CD4-positive, alpha-beta T cell treated with Interferon alpha-2 for 1 hour (primary cell): ENCODE results near the gene DENND2C.

ENCODE experiments used
- DNase-seq, 2 donors: peaks; one replicate each; pipeline ENCODE4 v3.0.0-alpha.2; 2020 to 2022

The DENND2C gene, protein sequence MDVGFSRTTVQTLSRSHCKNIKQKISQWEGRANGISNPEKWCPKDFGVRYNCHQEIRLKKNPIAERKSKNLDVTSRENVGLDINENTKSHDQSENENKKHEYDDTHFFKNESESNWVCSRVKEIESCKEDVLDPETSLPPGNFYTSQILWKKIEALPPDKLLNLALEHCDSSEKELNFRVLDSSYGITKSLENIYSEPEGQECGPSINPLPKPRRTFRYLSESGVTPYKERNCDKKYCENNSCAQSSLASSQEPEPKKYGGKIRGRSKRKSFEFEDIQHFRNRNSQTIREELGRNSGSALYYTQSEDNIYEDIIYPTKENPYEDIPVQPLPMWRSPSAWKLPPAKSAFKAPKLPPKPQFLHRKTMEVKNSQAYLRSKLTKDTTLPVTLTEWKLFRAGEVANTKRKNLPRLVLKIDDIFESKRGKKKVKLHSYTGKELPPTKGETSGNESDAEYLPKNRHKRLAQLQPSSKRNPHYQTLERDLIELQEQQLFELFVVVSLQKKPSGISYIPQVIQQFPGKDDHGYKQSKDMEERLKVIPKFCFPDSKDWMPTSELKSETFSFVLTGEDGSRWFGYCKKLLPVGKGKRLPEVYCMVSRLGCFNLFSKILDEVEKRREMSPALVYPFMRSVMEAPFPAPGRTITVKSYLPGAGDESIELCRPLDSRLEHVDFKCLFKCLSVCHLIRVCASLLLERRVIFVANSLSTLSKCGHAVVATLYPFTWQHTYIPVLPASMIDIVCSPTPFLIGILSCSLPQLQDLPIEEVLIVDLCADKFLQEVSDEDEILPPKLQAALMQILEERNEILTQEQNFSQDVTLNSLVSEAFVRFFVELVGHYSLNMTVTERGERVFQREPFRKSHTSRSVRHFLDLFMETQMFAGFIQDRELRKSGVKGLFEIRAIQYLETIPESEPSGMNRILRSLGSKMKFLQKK

GRCh38 chr1:114669562-114670082 is at the start of gene DENND2C:
Gene DENND2C (minus strand): TSS chr1:114670049. CDS start chr1:114625984, 44,065 bp downstream.
- no peak for DNase-seq

DNA sequence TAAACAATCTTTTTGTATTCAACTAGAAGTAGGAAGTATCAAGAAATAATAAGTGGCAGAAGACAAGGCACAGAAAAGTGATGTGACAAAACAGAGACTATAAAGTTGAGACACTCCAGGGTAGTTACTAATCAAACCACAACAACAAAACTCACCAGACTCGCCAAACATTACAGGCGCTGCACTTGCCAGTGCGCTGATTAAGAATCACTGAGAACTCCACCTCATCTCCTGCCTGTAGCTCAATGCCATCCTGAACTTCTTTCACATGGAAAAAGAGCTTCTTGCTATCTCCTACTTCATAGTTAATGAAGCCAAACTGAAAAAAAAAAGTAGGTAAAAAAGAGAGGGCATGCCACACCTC is 49.6 kb upstream of the DENND2C start:
- DNase-seq: no peak

DNA sequence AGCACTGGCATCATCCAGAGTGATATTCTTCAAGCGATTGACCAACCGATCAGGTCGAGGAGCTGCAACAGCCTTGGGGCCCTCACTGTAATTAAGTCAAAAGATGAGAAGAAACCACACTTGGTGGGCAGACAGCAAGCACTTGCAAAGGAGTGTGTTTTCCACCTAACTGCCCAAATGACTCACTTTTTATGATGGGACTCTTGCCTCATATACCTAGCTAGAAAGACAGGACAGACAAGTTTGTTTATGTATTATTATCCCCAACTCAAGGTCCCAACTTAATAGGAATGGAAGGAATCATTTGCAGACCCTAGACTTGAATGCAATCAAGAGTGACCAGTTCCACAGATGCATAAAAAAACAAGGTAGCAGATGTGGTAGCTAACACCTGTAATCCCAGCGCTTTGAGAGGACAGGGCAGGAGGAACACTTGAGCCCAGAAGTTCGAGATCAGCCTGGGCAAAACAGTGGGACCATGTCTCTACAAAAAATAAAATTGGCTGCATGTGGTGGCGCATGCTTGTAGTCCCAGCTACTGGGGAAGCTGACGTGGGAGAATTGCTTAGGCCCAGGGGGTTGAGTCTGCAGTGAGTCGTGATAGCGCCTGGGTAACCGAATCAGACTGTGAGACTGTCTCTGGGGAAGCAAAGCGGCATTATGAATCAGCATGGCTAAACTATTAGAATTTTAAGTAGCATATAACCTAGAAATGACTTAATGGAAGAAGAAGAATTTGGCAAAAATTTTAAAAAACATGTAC is 49.0 kb upstream of the DENND2C start:
- DNase-seq: no peak

- peak; percentile 94 to 95 for DNase-seq
Measured at GRCh38 chr1:114716304-114717170, 46.7 kb upstream of the DENND2C start, which contains the start of gene NRAS. Gene NRAS (minus strand): TSS chr1:114716771. CDS start chr1:114716160, 611 bp downstream.

DNA sequence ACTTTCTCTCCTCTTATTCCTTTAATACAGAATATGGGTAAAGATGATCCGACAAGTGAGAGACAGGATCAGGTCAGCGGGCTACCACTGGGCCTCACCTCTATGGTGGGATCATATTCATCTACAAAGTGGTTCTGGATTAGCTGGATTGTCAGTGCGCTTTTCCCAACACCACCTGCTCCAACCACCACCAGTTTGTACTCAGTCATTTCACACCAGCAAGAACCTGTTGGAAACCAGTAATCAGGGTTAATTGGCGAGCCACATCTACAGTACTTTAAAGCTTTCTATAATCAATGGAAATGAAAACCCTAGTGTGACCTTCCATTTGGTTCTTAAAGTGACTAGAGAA is 46.1 kb upstream of the DENND2C start:
- DNase-seq: no peak

- DNase-seq: no peak
Measured at GRCh38 chr1:114712977-114713376, 43.1 kb upstream of the DENND2C start.

DNA sequence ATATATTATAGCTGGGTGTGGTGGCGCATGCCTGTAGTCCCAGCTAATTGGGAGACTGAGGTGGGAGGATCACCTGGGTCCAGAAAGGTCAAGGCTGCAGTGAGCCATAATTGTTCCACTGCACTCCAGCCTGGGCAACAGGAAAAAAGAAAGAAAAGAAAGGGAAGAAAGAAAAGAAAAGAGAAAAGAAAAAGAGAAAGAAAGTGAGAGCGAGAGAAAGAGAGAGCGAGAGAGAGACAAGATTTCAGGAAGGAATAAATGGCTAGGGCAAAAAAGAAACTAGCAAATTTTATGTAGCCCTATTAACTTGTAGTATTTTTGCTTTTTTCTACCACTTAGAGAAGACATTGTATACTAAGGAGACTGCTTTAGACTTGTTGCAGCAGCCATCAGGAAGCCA is 40.5 kb upstream of the DENND2C start:
- no peak for DNase-seq

GRCh38 chr1:114707604-114708003 is 37.8 kb upstream of the DENND2C start:
- no peak for DNase-seq

GRCh38 chr1:114703242-114703641 is 33.4 kb upstream of the DENND2C start:
- no peak for DNase-seq

DNA sequence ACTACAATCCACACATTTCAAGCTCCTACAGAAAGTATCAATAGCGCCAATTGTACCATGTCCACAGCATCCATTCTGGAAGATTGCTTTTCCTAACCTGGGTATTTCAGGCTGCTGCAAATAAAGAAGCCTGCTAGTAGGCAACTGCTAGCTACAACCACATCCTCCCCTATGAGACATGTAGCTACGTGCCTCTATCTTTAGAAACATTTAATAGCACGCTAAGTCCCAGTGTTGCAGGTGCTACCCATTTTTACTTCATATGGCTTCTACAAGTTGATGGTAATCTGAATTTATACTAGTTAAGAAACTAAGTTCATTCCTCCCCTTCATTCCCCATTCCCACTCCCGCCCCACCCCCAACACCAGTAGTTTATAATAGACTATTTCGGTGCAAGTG is 32.9 kb upstream of the DENND2C start:
- DNase-seq: no peak

- DNase-seq: no peak
Measured at GRCh38 chr1:114701931-114702330, 32.1 kb upstream of the DENND2C start.

DNA sequence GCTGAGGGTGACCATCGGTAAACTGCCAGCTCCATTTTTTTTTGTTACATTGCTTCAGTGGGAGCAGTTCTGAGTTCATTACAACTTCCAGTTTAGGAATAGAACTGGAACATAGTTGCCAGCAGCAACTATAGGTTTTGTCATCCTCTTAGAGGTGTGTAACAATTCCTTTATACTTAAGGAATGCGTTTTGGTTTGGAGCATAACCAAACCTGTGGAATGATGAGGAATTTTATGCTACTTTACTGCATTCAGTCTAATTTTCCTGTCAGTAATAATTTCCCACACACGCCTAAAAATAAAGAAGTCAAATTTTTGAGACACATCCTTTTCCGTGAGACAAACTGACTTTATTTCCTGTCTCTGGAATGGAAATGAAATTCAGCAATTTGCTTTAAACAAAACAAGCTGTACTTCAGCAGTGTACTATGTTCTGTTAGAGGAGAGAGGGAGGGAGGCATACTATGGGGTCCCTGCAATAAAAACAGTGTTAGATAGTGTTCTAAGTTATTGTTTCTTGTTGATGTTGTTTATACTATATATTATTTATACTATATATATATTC is 30.3 kb upstream of the DENND2C start:
- no peak for DNase-seq

DNA sequence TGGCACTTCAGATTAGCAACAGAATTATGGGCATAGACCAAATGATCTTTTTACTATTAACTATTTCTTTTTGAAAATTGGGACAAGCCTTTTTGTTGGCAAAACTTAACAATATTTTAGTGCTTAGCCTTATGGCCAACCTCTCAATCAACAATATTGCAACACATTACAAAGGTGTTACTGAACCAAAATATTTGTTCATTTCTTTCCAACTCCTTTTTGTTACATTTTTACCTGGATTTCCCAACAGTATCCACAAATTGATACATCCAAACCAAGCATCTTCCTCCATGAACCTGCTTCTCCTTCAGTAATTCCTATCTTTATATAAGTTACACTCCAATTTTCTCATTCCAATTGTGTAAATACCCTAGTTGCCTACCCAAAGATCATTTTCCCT is 27.0 kb upstream of the DENND2C start:
- DNase-seq: no peak

DNA sequence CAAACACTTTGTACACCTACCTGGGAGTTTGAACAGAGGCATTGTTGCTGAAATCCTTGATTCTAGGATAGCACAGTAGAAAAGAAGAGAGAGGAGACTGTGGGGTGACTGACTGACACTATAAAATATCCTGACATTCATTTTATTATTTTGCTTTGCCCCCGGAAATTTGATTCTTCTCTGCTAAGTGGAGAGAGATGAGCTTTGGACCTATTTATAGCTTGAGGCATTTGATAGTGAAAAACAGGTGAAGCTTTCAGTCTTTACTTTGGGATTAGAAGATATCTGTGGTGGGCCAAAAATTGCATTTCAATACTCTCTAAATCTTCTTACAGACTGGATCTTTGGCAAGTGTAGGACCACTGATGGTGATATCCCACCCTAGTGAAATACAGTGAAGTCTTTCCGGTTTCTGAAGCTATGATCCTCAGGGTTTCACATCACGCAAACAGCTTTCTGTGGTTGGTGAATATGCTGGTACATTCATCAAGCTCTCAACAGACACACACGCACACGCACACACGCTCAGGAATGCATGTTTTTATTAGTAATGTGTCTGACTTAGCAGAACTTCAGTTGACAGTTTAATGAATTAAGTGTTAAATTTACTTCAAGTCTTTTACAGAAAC is 25.7 kb upstream of the DENND2C start, which contains the start of gene AMPD1:
Gene AMPD1, minus strand, starts transcription at position 117 of the 629 bp plus-strand sequence. Its CDS starts 75 bp downstream, at position 42.
- no peak for DNase-seq

GRCh38 chr1:114694540-114695310 is 24.9 kb upstream of the DENND2C start:
- DNase-seq: no peak

- DNase-seq: no peak
Measured at GRCh38 chr1:114692947-114693346, 23.1 kb upstream of the DENND2C start.

DNA sequence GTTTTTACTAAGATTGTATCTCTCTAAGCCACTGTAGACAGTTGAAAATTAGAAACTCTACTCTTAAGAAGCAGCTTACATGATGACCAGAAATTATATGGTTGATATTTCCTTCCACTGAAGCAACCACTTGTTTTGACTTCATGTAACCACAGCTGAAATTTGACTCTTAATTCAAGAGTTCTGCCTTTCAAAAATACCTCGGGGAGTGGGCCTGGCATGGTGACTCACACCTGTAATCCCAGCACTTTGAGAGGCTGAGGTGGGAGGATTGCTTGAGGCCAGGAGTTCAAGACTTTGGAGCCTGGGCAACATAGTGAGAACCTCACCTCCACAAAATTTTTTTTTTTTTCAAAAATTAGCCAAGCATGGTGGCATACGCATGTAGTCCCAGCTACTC is 21.2 kb upstream of the DENND2C start:
- no peak for DNase-seq

GRCh38 chr1:114690148-114690547 is 20.3 kb upstream of the DENND2C start:
- no peak for DNase-seq

- no peak for DNase-seq
Measured at GRCh38 chr1:114688526-114688925, 18.7 kb upstream of the DENND2C start.

- DNase-seq: no peak
Measured at GRCh38 chr1:114685851-114686250, 16.0 kb upstream of the DENND2C start.
